OCI-LY7 (cell line): Measurements from ENCODE around the gene RAB6B.

Experiments
- EZH2phosphoT487 ChIP-seq: fragments of 200-600 bp; sonication (generic); IDR thresholded peaks from 2 replicates; pipeline ENCODE4 v1.6.1; 2018; ENCODE audit warnings: low read depth, borderline replicate concordance, mild to moderate bottlenecking, mixed run types, antibody characterized with exemption, low read length, moderate library complexity, mixed read lengths
- TF ChIP-seq, protein P1 (sequence below): fragments of 200-600 bp; sonication (generic); conservative IDR thresholded peaks from 2 replicates; pipeline ENCODE4 v1.5.1; 2014; ENCODE audit warnings: mild to moderate bottlenecking, antibody characterized with exemption, low read length, moderate library complexity, mixed read lengths

DNA sequence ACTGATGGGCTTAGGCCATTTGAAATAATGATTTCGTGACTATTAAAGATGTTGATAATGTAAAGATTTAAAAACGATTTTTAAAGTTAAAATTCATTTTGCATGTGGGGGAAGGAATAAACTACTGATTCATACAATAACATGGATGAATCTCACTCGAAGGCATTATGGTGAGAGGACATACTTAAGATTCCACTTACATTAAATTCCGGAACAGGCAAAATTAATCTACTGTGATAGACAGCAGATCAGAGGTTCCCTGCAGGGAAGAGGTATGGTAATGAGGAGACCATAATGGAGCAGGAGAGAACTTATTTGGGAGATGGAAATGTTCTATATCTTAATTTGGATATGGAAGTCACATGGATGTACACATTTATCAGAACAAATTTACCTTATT, 28.4 kb upstream of the RAB6B start:
- no peak for TF ChIP-seq EZH2phosphoT487
- TF ChIP-seq, protein P1, sequence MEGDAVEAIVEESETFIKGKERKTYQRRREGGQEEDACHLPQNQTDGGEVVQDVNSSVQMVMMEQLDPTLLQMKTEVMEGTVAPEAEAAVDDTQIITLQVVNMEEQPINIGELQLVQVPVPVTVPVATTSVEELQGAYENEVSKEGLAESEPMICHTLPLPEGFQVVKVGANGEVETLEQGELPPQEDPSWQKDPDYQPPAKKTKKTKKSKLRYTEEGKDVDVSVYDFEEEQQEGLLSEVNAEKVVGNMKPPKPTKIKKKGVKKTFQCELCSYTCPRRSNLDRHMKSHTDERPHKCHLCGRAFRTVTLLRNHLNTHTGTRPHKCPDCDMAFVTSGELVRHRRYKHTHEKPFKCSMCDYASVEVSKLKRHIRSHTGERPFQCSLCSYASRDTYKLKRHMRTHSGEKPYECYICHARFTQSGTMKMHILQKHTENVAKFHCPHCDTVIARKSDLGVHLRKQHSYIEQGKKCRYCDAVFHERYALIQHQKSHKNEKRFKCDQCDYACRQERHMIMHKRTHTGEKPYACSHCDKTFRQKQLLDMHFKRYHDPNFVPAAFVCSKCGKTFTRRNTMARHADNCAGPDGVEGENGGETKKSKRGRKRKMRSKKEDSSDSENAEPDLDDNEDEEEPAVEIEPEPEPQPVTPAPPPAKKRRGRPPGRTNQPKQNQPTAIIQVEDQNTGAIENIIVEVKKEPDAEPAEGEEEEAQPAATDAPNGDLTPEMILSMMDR = no peak
